DMS153 (cell line): Measurements from ENCODE around the gene SCO2.
A peak's percentile ranks its signal among the peaks of the same experiment; 100 is the strongest.
"Not testable (repeated sequence)": the region's sequence is repeated elsewhere in the genome, so short reads cannot be mapped to it uniquely, and the experiment has no call there.

ENCODE experiments used
- DNase-seq: peaks from one replicate; lab custom pipeline; 2025; lab: John Stamatoyannopoulos, UW

The SCO2 gene

DNA sequence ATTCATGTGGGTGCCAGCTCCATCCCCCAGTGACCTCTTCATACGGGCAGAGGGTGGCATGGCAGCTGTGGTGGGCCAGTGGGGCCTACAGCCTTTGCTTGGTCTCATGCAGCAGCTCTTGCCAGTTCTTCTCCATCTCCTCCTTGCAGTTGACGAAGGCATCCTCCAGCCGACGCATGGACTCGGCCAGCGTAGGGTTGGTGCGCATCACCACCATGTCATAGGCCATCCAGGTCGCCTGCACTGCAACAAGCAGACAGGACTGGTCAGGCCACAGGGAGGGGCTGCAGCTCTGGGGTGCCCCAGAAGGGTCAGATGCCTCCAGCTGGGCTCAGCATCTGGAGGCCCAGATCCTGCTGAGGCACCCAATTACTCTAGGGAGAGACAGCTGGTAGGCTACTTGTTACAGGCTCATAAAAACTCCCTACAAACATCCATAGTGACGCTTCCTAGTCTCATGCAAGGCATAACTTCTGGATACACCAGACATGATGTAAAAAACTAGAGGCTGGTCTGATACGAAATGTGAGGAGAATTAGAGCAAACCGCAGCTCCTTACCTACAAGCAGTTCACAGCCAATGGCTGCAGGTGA, 25.9 kb upstream of the SCO2 start:
- DNase-seq = no peak

DNA sequence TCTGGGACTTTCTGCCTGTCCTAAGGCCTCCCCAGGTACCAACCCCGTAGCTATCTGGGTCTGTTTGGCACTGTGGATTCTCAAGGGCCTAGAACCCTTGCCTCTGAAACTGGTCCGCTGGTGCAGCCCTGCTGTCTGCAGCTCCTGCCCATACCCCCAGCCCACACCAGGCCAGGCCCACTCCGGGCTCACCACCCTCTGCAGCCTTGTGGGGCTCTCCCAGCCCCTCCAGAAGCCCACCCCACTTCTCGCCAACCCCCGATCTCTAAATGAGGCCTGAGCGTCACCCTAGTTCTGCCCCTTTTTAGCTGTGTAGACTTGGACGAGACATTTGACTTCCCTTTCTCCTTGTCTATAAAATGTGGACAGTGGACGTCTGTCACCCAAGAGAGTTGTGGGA, 25.0 kb upstream of the SCO2 start:
- DNase-seq = no peak

DNA sequence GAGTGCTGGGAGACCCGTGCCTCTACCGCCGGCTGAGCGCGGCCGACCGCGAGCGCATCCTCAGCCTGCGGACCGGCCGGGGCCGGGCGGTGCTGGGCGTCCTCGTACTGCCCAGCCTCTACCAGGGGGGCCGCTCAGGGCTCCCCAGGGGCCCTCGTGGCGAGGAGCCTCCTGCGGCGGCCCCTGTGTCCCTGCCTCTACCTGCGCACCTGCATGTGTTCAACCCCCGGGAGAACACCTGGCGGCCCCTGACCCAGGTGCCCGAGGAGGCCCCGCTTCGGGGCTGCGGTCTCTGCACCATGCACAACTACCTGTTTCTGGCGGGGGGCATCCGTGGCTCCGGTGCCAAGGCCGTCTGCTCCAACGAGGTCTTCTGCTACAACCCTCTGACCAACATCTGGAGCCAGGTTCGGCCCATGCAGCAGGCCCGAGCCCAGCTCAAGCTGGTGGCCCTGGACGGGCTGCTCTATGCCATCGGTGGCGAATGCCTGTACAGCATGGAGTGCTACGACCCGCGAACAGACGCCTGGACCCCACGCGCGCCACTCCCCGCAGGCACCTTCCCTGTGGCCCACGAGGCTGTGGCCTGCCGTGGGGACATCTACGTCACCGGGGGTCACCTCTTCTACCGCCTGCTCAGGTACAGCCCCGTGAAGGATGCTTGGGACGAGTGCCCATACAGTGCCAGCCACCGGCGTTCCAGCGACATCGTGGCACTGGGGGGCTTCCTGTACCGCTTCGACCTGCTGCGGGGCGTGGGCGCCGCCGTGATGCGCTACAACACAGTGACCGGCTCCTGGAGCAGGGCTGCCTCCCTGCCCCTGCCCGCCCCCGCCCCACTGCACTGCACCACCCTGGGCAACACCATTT, 23.8 kb upstream of the SCO2 start:
- no peak for DNase-seq

DNA sequence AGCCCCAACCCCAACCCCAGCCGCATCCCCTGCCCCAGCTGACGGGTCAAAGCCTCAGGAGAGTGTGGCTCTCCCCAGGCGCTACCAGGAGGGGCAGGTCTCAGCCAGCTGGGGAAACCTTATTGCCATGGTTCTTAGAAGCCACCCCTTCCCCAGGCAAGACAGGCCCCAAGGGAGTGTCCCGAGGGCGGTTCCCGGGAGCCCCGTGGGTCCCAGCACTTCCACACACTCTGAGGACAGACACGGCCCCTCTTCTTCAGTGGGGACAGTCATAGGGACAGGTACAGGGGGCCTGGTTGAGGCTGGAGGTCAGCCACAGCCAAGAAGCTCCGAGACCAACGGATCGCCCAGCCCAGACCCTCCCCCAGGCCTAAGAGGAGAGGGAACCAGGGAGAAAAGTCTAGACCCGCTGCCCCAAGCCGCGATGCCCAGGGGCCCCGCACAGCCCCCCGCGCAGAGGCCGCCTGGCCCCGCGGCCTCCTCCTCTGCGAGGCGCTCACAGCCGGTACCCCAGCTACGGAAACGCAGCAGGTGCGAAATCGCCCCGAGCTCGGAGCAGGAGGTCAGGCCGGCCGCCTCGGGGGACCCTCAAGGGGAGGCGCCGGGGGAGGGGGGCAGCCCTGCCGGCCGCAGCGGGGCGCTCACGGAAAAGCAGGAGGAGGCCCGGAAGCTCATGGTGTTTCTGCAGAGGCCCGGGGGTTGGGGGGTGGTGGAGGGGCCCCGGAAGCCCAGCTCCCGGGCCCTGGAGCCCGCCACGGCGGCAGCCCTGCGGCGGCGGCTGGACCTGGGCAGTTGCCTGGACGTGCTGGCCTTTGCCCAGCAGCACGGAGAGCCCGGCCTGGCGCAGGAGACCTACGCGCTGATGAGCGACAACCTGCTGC, 22.9 kb upstream of the SCO2 start:
- no peak for DNase-seq

DNA sequence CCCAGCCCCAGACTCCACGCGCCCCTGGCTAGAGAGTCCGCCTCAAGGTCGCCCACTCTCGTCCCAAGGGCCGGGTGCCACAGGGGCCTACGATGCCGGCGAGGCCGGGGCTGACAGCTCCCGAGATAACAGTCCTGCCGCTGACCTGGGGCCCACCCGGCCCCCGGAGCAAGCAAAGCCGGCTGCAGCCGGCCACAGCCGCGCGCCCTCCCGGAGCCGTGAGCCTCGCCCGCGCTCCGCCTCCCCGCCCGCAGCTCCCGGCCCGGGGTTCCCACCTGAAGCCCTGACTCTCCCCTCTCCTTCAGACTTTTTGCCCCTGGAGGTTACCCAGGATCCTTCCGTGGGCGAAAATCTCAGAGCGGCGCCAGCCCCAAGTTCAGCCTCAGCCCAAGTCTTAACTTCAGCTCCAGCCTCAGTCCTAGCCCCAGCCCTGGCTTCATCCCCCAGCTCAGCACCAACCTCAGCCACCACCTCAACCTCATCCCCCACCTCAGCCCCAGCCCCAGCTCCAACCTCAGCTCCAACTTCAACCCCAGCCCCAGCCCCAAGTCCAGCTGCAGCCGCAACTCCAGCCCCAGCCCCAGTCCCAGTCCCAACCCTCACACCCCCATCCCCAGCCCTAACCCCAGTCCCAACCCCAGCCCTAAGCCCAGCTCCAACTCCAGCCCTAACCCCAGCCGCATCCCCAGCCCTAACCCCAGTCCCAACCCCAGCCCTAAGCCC, 22.0 kb upstream of the SCO2 start:
- DNase-seq = no peak

DNA sequence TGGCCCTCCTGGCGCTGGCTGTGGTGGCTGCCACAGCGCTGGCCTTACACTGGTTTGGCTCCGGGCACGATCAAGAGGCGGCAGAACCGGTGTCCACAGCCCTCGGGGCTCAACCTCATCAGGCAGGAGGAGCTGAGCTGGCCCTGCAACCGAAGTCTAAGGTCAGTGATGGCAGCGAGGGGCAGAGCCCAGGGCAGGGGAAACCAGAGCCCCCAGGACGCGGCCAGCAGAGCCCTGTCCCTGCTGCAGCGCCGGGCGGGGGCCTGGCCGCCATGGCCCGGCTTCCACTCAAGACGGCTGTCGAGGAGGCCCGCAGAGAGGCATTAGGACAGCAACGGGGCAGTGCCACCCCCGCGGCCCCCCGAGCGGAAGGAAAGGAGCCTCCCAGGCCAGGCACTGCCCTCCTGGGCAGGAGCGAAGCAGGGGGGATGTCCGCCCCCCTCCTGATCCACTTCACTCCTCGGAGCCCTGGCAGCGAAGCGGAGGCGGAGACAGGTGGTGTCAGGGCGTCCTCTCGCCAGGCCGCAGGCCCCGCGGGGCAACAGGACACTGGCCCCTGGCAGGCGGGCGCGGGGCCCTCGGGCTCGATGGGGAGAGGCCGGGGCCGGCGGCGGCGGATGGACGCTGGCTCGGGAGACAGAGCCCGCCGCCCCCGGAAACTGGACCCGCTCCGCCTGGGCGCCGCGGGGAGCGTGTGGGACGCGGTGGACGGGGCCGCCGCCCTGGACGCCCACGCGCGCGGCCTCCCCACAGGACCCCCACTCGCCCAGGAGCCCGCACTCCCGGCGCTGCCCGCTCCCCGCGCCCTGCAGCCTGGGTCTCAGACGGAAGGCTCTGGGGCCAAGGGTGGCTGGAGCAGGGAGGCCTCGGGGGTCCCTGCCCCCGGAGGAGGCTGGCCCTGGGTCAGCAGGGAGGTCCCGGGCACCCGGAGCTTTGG, 21.2 kb upstream of the SCO2 start:
- DNase-seq = no peak

DNA sequence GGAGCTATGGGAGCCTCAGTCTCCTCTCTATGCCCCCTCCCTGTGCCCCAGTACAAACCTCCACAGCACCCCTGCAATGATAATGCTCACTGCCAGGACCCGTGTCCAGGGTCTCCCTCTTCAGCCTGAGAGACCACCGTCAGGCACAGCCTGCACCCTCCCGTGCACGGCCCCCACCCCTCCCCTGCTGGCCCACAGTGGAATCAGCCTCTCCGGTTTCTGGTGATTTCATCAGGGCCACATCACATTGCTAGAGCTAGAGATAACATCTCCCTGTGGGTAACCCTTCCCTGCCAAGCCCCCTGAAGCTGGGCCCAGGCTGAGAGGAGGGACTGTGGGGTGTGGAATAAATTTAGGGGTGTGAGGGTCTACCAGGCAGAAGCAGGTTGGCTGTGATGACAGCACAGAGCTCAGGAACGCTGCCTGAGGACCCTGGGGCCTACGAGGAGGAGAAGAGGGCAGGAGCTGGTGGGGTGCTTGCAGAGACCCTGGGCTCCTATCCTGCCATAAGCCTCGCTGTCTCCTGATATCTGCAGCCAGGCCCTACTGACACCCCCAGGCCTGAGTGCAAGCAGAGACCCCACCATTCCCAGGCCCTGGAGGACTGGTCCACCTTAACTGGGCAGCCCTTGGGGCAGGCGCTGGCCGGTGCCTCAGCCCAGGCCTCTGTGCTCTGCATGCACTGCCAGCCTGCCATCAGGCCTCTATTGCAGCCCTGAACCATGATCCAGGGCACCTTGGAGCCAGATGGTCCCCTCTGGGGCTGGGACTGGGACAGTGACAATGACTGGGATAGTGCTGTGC, 20.3 kb upstream of the SCO2 start, which contains the start of gene KLHDC7B:
KLHDC7B (plus strand) TSS at position 378 of the 804 bp plus-strand sequence; CDS start at position 723, 345 bp downstream.
- DNase-seq = no peak

DNA sequence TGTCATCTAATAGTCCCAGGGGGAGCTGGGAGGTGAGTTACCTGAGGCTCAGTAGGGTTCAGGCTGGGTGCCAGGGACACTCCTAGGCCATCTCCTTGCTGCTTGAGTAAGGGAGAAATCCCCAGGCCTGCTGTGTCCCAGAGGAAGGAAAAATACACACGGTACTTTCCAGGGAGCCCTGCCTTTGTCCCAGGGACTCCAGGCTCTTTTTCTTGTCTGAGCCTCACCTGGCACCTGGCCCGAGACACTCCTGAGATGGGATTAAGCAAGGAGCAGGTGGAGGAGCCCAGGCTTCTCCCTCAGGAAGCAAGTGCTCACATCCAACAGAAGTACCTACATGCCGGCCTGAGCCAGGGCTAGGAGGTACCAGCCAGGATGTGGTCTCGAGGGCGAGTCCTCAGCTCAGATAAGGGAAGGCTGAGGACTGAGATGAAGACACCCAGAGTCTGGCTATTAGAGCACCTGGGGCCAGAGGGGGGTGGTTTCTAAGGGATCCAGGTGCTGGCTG, 19.4 kb upstream of the SCO2 start:
- DNase-seq = no peak

DNA sequence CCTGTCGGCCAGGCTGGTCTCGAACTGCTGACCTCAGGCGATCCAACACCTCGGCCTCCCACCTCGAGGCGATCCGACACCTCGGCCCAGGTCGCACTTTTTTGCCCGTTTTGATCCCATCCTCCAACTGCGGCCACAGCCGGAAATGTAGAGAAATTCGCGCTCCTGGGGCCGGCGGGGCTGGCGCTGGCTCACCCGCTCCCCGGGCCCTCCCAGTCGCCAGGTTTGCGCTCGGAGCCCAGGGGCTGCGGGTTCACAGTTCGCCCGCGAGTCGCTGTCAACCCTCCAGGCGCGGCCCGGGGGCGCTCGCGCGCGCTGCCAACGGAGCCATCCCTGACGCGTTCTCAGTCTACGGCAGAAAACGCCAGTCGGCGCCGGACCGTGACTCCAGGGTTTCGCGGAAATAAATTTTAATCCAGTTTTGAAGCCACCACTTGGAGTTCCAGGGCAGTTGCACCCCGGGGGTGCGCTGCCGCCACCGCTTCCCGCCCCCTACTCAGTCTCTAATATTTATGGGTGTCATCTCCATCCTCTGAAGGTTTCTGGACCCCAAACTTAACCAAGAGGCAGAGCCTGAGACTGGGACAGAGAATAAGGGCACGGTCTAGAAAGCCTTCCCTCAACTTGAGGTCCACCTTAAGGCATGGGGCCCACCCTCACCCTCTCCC, 18.8 kb upstream of the SCO2 start:
- peak; percentile 68 for DNase-seq

DNA sequence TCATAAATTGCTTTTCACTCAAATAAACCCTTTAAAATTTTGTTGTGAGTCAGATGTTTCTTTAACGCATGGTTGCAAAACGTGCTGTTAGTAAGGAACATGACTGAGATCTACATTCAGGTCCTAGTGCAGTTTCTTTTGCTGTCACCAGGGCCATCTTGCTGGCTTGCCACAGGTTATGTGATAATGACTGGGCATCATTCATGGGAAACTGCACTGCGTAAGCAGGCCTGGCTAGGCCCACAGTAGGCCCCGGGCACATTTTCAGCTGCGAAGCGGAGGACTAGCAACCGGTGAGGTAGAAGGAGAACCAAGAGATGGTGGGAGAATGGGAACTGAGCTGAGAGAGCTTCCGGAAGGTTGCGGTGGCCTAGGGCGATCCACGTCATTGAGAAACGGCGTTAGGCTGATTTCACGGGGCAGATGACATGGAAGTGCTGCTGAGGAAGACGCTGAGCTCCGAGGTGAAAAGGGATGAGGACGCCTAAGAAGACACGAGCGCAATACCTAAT, 17.1 kb upstream of the SCO2 start:
- DNase-seq = no peak

DNA sequence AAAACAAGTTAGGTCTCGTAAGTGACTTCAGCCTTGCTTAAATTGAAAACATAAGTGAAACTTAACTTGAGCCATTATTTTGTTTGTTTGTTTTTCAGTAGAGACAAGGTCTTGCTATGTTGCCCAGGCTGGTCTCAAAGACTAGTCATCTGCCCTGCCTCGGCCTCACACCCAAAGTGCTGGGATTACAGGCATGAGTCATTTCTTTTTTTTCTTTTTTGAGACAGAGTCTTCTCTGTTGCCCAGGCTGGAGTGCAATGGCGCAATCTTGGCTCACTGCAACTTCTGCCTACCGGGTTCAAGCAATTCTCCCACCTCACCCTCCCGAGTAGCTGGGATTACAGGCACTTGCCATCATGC, 16.2 kb upstream of the SCO2 start:
- DNase-seq = not testable (repeated sequence)

DNA sequence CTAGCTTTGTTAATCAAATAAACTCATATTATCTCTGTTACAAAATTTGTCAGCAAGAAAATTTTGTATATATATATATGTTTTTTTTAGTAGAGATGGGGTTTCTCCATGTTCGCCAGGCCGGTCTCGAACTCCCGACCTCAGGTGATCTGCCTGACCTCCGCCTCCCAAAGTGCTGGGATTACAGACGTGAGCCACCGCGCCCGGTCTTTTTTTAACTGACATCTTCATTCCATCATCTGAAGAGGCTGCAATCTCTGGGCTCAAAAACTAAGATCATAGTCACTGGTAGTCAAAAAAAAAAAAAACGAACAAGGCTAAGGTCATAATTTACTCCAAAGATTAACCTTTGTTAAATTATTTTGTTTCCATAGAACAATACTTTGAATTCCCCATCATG, 15.0 kb upstream of the SCO2 start:
- DNase-seq = no peak

DNA sequence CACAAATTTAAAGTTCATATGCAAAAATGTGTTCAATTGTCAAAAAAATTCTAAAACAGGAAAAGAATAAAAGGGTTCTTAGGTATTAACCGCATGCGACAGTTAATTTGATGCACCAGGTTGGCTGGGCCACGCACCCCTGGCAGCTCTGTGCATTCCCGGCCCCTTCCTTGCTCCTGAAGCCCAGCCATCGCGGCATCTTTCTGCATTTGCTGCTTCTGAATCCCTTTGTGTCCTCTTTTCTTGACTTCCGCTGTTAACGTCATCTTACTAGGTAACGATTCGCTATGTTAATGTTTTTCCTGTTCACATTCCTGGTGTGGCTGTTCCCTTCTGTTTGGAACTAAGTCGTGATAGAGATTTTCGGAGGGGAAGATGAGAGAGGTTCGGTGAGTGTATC, 12.4 kb upstream of the SCO2 start:
- DNase-seq = no peak

DNA sequence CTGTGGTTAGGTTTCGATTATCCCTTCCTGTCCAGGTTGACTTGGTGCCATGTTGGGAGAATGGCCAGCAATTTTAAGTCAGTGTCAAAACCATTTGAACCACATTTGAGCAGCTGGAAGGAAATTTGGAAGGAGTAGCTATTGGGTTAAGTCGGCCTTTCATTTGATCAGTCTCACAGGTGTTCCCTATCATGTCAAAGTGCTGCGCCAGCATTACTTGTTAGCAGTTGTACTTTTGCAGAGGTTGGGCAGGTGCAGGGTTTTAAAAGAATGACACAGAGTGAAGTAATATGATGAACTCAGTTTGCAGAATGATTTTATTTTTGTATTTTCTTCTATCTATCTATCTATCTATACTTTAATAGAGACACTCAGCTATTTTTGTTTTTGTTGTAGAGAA, 10.8 kb upstream of the SCO2 start:
- DNase-seq = no peak

DNA sequence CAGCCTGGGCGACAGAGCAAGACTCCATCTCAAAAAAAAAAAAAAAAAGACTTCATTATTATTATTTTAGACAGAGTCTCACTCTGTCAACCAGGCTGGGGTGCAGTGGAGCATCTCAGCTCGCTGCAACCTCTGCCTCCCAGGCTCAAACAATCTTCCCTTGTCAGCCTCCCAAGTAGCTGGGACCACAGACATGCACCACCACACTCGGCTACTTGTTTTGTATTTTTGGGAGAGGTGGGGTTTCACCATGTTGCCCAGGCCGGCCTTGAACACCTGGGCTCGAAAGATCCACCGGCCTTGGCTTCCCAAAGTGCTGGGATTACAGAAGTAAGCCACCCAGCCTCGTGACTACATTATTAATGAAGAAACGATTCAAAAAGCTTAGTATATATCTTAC, 9.7 kb upstream of the SCO2 start:
- no peak for DNase-seq

DNA sequence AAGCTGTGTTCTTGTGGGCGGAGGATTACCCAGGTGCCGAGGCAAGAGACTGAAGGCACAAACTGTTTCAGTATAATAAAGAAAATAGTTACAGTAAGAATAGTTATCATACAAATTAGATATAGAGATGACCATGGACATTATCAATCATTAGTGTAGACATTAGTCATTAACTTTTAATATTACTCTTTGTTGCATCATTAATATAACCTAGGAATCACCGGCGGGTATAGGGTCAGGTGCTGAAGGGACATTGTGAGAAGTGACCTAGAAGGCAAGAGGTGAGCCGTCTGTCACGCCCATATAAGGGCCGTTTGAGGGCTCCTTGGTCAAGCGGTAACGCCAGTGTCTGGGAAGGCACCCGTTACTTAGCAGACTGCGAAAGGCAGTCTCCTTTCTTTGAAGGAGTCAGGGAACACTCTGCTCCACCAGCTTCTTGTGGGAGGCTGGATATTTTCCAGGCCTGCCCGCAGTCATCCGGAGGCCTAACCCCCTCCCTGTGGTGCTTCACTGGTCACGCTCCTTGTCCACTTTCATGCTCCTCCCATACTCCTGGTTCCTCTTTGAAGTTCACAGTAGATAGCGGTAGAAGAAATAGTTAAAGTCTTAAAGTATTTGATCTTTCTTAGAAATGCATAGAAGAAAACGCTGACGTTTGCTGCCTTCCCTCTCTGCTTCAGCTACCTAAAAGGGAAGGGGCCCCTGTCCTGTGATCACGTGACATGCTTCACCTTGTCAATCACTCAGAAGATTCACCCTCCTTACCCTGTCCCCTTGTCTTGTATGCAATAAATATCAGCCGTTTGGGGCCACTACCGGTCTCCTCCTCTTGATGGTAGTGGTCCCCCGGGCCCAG, 8.7 kb upstream of the SCO2 start:
- not testable (repeated sequence) for DNase-seq

DNA sequence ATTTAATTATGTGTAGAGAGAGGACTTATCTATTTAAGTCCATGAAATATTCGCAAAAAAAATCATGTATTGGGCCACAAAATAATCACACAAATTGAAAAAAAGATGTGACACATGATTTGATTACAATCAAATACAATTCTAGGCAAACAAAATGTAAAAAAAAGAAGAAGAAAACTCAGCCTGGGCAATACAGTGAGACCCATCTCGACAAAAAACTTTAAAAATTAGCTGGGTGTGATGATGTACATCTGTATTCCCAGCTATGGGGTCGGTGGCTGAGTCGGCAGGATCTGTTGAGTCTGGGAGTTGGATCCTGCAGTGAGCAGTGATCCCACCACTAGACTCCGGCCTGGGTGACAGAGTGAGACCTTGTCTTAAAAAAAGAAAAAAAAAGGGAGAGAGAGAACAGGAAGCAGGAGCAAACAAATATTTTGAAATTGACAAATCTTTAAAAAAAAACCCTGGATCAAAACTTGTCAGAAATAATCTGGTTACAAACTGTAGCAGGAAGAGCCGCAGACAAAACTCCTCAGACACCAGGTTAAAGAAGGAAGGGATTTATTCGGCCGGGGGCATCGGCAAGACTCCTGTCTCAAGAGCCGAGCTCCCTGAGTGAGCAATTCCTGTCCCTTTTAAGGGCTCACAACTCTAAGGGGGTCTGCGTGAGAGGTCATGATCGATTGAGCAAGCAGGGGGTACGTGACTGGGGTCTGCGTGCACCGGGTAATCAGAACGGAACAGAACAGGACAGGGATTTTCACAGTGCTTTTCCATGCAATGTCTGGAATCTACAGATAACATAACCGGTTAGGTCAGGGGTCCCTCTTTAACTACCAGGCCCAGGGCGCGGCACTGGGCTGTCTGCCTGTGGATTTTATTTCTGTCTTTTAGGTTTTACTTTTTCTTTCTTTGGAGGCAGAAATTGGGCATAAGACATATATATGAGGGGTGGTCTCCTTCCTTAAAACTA, 7.7 kb upstream of the SCO2 start:
- DNase-seq = no peak
